HG02642 (cell line): ENCODE results near the gene INHA.

Experiments used
- ATAC-seq: cut with Tn5 transposase; IDR thresholded peaks from one replicate; pipeline ENCODE4 v1.9.1; 2021; ENCODE audit warnings: mild to moderate bottlenecking; ENCODE audit not compliant: unreplicated experiment, poor library complexity

Gene INHA

DNA sequence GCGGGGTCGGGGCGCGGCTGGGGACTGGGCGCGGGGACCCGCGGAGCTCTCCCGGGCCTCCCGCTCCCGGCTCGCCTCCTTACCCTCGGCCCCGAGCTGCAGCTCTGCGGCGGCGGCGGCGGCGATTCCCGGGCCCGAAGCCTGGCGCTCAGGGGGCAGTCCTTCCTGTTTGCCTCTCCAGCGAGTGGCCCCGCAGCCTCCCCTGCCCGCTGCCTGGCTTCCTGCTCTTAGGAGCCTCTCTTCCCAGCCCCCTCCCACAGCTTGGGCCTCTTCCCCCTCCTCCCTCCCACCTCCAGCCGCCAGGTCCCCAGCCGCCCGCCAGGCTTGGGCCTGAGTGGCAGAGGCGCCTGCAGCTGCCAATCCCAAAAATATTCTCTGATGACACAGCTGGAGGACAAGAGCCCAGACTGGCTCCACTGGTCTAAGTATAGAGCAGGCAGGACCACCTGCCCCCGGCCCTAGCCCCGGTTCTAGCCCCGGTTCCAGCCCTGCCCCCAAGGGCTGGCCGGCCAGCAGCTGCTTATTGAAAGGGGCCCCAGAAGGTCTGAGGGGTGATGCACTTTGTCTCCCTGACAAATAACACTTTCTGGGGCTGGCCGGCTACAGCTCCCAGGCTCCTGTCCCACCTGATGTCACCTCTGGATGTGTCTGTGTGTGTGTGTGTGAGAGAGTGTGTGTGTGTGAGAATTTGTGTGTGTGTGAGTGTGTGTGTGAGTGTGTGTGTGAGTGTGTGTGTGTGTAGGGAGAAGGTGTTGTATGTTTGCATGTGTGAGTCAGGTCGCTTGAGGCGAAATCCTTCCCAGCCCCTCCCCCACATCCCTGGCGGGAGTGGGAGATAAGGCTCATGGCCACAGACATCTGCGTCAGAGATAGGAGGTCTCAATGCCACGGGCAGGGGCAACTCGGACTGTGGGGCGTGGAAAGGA is 536 bp upstream of the INHA start, which contains the start of gene OBSL1:
TSS of gene OBSL1 (minus strand) at position 229 of the 926 bp plus-strand sequence. CDS start 307 bp downstream, outside the sequence.
- ATAC-seq = no peak

- no peak for ATAC-seq
Observed at GRCh38 chr2:219573166-219573565, 1.1 kb downstream of the INHA start.

- no peak for ATAC-seq
Observed at GRCh38 chr2:219574484-219575311, 2.6 kb downstream of the INHA start.

GRCh38 chr2:219575566-219576504 is 3.7 kb downstream of the INHA start:
- no peak for ATAC-seq

GRCh38 chr2:219576505-219577388 is 4.6 kb downstream of the INHA start:
- ATAC-seq = no peak

DNA sequence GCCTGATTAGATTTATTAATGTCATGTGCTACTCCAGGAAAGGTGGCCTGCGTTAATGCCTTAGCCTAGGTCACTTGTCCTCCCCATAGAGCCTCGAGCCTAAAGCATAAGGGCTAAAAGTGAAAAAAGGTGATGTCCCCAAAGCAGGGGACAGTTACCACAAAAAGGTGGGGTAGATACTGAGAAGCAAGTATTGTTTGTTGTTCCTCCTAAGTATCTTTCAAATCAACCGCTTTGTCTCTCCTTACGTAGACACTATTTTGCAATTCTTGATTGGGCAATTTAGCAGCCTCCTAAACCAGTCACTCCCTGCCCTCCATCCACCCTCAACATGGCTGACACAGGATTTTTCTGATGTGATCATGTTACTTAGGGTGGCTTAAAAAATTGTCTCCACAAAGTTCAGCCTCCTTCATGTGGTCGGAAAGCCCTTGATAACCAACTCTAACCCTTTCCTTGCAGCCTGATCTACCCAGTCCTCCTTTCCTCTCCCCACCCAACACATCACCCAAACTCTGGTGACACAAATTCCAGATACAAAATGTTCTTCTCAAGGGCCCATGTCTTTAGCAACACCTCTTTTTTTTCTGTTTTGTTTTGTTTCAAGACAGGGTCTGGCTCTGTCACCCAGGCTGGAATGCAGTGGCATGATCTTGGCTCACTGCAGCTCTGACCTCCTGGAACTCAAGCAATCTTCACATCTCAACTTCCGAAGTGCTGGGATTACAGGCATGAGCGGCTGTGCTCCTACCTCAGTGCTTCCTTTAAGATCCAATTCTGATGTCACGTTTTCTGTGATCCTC is 6.9 kb downstream of the INHA start:
- no peak for ATAC-seq

DNA sequence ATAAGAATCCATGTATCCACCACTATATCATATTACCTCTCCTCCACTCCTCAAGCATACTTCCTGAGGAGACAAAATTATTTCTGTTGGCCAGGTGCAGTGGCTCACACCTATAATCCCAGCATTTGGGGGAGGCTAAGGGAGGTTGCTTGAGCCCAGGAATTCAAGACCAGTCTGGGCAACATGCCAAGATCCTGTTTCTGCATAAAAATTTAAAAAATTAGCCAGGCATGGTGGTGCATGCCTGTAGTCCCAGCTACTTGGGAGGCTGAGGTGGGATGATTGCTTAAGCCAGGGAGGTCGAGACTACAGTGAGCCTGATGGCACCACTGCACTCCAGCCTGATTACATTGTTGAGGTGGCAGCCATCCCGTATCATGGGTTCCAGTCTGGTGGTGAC is 9.2 kb downstream of the INHA start:
- no peak for ATAC-seq

DNA sequence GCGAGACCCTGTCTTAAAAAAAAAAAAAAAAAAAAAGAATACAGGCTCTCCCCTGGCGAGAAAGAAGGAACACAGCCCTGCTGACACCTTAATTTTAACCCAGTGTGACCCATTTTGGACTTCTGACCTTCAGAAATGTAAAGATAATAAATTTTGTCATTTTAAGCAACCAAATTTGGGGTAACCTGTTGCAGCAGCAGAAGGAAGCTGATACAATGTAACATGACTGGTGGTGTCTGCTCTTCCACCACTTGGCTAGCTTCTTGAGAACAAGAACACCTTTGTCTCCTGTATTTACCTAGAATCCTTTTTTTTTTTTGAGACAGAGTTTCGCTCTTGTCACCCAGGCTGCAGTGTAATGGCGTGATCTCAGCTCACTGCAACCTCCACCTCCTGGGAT is 19.0 kb downstream of the INHA start:
- no peak for ATAC-seq

- no peak for ATAC-seq
Observed at GRCh38 chr2:219592736-219593135, 20.6 kb downstream of the INHA start.

DNA sequence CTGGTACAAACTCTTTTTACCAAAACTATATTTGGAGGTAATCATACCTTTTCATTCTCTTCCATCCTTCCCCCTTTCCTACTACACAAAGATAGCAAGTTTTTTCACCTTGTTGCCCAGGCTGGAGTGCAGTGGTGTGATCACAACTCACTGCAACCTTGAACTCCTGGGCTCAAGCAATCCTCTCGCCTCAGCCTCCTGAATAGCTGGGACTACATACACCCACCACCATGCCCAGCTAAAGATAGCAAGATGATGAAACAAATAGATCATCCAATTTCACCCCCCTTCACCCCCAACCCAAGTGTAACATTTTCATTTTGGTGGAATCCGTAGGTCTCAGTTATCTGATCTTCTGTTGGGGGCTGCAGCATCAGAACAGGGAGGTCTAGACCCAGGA is 21.0 kb downstream of the INHA start:
- no peak for ATAC-seq

- no peak for ATAC-seq
Observed at GRCh38 chr2:219595256-219595655, 23.1 kb downstream of the INHA start.

- peak; percentile 1 for ATAC-seq
Observed at GRCh38 chr2:219596954-219597551, 24.9 kb downstream of the INHA start.

DNA sequence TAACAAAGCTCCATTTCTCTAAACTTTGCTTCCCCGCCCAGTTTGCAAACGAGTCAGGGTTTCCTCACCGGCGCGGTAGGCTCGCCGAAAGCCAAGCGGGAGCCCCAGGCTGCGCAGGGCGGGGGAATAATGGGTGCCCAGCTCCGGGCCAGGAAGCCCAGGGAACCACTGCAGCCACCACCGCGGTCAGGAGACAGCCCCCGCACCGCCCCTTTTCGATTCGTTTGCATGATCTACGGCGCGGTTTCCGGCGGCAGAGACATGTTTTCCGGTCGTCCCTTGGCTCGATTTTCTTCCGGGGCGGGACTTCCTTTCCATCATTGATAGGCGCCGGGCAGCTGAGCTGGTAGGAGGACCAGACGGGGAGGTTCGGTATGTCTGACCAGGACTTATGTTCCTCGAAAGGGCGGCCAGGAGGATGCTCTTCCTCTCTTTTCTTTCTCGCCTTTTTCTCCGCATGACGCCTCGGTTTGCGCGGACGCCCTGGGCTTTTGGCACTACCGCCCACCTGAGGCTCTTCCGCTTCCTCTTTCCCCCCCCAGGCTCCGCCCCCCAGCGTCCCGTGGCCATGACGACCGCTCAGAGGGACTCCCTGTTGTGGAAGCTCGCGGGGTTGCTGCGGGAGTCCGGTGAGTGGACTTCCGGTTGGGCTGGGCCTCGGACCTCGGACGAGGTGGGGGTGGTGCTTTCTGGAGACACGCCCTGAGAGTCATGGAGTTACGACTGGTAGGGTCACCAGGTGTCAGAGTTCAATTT is 25.6 kb downstream of the INHA start, which contains the start of gene STK11IP:
TSS of gene STK11IP (plus strand) at position 306 of the 756 bp plus-strand sequence. CDS start at position 569, 263 bp downstream.
- ATAC-seq = peak; percentile 92

DNA sequence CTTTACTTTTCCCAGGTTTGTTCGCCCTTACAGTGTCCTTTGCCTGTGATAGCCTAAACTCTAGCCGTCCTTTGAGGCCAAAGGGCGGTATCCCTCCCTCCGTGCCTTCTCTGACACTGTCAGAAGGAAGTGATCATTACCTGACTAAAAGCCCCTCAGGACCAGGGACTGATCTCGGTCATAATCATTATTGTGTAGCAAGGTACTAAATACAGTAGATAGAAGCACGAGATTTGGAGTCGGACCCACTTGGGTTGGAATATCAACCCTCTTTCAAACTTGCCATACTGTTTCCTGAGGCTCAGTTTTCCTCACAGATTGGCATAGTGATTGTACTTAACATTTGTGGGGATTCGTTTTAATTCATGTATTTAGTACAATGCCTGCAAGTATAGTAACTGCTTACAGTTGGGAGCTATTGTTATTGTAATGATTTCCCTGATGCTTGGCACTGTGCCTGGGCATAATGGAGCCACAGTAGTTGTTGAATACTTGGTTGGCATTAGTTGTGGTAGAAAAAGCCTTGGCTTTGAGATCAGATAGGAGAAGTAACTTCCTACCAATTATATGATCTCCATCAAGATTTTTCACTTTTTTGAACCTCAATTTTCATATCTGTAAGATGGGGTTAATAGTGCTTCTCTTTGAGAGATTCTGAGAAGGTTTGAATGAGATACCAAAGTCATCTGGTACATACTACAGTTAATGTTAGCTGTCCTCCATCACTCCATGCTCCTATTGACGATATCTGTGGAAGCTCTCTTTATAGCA is 26.4 kb downstream of the INHA start:
- ATAC-seq = no peak

GRCh38 chr2:219603771-219604170 is 31.7 kb downstream of the INHA start:
- ATAC-seq = no peak

- no peak for ATAC-seq
Observed at GRCh38 chr2:219605607-219605954, 33.5 kb downstream of the INHA start.
